HG03439 (cell line): ENCODE measurements around the gene APIP.
A peak's percentile ranks its signal among the peaks of the same experiment; 100 is the strongest.

Source experiments
- ATAC-seq: cut with Tn5 transposase; IDR thresholded peaks from one replicate; pipeline ENCODE4 v1.9.1; 2021; ENCODE audit warnings: mild to moderate bottlenecking, moderate library complexity; ENCODE audit not compliant: unreplicated experiment

Gene APIP

DNA sequence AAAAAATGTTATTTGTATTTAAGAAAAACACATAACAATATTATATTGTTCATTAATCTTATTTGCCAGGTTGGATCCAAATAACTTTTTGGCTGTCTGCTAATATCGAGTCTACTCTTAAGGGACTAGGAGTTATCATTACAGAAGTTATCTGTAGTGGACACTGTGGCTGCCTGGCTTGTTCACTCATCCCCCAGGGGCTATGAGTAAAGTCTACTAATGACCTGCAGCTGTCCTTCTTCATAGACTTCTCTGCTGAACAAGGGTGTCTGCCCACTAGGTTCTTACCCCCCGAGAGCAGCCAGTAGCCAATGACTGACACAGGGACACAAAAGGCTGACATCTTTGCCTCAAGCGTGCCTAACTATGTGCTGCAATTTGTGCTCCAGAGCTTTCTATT, 69.7 kb downstream of the APIP start:
- ATAC-seq = no peak

DNA sequence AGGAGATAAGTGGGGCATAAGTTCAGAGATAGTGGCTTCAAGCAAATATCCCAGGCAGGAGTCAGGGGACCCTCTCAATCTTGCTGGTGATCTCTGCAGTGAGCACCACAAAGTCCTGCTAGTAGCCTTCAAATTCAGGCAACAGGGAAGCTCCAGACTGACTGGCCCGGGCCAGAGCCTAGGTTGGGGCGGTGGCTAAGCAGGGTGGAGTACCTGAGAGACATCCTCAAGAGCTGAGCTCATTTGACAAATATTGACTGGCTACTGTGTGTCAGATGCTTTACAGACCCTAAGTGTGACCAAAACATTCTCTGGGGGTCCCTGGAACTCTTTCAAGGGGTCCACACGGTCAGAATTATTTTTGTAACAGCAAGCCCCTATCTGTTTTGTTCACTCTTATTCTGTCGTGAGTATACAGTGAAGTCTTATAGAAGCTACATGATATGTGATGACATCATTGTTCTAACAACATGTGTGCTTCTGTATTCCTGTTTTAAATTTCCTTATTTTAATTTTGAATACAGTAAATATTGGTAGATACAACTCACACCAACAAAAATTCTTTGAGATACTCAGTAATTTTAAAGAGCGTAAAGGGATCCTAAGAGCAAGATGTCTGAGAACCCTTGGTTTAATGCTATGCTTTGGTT, 71.6 kb downstream of the APIP start:
- no peak for ATAC-seq

DNA sequence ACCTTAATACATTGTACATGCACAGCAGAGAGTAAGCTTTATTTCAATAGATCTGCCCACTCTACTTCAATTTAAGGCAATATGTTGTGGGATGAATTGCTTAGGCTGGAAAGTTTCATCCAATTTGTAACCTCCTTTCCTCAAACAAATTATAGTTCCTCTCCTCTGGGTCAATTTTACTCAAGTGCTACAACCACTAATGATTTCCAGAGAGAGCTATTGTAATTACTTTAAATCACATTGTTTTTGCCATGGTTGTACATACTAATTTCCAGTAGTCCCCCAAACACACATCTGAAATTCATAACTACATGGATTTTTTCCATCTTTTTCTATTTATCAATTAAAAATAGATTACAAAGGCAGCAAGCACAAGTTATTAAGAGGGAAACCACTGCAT, 72.9 kb downstream of the APIP start:
- ATAC-seq = no peak

DNA sequence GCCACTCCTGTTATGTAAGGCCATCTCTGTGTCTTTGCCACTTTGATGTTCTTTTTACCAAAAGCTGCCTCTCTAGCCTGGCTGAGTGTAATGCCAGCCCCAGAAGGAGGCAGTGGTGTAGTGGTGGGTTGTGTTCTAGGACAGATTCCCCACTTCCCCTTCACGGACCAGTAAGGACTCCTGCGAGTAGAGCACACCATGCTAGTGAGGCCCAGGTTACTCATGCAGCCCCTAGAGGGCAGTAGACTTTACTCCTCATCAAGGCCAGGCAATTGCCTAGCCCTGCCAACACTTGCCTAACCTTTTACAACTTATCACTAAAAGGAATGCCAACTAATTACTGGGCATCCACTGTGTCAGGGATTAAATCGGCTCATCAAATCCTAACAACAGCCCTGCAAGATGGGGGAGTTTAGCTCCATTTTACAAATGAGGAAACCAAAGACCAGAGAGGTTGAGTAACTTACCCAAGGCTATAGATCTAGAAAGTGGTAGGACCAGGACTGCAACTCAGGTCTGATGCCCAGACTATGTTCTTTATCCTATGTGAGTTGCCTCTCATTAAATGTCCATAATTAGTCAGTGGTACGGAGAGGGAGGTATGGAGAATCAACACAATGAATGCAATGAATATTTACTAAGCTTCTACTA, 75.3 kb downstream of the APIP start:
- ATAC-seq = peak; percentile 88

DNA sequence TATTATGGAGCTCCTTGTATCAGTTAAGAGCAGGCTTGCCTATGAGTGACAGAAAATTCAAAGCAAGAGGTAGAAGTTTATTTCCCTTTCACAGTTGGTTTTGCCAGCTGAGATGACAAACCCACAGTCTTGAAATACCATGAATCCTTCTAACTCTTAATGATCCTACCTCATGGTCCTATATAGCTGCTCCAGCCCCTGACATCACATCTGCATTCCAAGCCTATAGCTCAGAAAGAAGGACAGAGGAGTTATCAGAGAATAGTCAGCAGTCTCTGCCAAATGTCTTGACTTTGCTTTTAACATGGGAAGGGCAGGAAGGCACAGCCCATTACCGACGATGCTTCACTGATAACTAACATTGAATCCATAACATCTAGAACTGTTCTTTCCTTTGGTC, 76.2 kb downstream of the APIP start:
- no peak for ATAC-seq

DNA sequence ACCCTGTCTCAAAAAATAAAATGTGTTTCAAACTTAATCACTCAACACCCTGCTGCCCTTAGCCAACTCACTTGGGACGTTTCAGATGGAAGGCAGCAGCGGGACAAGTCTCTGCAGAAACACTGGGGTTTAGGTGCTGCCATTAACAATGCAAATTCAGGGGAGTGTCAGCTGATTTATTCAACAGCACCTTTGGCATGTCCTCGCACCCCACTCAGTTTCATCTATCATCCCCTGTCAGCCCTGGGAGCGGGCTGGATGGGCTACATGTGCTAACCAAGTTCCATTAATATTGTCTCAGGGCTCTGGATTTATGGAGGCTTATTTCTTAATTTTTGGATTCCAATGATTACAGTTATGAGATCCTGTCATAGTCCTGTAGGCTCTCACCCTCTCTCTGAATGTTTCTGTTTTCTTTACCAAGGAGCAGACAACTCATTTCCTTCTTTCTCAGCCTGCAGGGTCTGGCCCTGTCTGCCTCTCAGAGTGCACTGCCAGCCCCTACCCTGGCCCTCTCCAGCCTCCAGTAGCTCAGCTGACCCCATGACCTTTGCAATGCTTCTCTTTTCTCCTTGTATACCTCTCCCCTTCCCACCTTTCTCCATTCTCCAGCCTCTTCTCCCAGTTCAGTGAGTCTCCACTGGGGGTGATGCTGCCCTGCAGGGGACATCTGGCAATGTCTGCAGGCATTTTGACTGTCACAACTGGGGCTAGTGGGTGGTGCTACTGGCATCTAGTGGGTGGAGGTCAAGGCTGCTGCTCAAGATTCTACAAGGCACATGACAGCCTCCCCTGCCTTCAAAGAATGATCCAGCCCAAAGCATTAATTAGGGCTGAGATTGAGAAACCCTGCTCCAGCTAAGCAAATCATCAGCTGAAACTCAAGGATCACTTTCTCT, 79.0 kb downstream of the APIP start:
- ATAC-seq = no peak

DNA sequence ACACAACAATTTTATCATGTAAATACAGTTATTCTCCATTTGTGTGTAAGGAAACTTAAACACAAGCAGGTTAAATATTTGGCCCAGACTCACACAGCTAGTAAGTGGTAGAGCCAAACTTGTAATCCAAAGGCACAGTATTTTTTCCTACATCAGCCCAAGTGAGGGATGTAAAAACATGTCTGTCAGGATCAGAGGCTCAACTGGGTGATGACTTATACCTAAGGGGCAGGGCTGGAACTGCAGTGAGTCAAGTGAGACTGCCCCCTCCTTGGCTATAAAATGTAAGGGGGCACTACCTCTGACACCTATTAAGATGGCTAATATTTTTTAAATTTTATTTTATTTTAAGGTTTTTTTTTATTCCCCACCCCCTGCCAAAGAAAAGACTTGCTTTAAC, 82.6 kb downstream of the APIP start:
- ATAC-seq = no peak
